GM12892 (cell line): ENCODE data around the gene LIMA1.

Experiments used
- POLR2A ChIP-seq: IDR thresholded peaks from 2 replicates; pipeline ENCODE4 v1.6.1; 2011; ENCODE audit warnings: low read depth, low read length, control low read depth
- POLR2AphosphoS5 ChIP-seq: IDR thresholded peaks from 2 replicates; pipeline ENCODE4 v1.6.1; 2011; ENCODE audit warnings: low read depth, low read length, control low read depth
- TAF1 ChIP-seq: IDR thresholded peaks from 2 replicates; pipeline ENCODE4 v1.6.1; 2011; ENCODE audit warnings: low read depth, mild to moderate bottlenecking, control low read depth, low read length, borderline replicate concordance

- no peak for TF ChIP-seq POLR2A
- no peak for TF ChIP-seq POLR2AphosphoS5
- TF ChIP-seq TAF1: no peak
These were observed 107.6 kb downstream of the LIMA1 start for GRCh38 chr12:50175716-50176026.
